MV-4-11 (cell line): ENCODE data around the gene ZNF595.
"Not testable (repeated sequence)": the region's sequence is repeated elsewhere in the genome, so short reads cannot be mapped to it uniquely, and the experiment has no call there.

Source experiments
- DNase-seq: peaks from one replicate; lab custom pipeline; 2025; lab: John Stamatoyannopoulos, UW

ZNF595 gene

DNA sequence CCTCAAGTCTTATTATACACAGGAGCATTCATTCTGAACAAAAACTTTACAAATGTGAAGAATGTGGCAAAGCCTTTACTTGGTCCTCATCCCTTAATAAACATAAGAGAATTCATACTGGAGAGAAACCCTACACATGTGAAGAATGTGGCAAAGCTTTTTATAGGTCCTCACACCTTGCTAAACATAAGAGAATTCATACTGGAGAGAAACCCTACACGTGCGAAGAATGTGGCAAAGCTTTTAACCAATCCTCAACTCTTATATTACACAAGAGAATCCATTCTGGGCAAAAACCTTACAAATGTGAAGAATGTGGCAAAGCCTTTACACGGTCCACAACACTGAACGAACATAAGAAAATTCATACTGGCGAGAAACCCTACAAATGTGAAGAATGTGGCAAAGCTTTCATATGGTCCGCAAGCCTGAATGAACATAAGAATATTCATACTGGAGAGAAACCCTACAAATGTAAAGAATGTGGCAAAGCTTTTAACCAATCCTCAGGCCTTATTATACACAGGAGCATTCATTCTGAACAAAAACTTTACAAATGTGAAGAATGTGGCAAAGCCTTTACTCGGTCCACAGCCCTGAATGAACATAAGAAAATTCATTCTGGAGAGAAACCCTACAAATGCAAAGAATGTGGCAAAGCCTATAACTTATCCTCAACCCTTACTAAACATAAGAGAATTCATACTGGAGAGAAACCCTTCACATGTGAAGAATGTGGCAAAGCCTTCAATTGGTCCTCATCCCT, 33.6 kb downstream of the ZNF595 start:
- DNase-seq, result not testable (repeated sequence)

DNA sequence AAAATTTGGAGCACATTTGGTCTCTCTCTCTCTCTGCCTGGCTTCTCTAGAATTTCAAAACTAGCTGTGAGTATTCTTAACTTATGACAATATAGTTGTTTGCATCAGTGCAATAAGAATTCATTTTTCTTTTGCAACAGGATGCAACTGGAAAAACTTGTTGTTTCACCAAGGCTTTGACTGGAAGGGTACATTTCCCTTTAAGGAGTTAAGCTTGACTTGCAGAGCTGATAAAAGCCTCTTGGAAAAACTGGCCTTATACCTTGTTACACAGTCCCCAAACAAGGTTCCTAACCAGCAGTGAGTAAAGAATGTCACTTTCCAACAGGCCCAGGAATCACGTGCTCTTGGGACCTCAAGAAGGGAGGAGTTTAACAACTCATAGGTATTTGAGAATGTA, 45.3 kb downstream of the ZNF595 start:
- DNase-seq, result no peak

DNA sequence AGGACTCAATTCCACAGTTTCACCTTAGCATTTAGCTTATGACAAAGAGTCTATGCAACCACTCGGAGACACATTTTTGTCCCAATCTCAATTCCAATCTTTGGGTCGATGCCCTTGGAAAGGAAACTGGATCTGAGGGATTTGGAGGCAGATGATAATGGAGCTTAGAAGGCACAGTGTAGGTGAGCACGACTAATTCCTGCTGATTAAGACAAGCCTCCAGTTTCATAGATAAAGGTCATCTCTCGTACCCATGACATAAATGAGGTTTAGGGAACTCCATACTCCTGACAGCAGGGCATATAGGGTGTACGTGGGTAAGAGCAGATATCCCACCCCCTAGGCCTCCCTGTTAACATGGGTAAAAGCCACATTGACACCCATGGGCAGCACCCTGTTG, 46.7 kb downstream of the ZNF595 start:
- no peak for DNase-seq

DNA sequence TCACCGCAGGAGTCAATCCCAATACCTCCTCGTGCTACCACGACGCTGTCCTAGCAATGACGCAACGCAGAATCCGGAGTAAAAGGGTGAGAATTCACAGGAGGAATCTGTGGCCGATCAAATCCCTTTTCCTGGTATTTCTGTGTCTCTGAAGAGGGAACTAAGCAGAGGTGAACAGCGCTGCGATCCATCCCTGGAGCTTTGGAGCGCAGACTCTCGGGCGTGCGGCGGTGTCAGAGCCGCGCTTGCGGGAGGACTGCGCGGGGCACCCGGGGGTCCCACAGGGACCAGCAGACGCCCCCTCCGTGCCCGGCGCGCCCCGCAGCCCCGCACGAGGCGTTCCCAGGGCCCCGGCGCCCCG, 53.9 kb downstream of the ZNF595 start:
- DNase-seq, result no peak

DNA sequence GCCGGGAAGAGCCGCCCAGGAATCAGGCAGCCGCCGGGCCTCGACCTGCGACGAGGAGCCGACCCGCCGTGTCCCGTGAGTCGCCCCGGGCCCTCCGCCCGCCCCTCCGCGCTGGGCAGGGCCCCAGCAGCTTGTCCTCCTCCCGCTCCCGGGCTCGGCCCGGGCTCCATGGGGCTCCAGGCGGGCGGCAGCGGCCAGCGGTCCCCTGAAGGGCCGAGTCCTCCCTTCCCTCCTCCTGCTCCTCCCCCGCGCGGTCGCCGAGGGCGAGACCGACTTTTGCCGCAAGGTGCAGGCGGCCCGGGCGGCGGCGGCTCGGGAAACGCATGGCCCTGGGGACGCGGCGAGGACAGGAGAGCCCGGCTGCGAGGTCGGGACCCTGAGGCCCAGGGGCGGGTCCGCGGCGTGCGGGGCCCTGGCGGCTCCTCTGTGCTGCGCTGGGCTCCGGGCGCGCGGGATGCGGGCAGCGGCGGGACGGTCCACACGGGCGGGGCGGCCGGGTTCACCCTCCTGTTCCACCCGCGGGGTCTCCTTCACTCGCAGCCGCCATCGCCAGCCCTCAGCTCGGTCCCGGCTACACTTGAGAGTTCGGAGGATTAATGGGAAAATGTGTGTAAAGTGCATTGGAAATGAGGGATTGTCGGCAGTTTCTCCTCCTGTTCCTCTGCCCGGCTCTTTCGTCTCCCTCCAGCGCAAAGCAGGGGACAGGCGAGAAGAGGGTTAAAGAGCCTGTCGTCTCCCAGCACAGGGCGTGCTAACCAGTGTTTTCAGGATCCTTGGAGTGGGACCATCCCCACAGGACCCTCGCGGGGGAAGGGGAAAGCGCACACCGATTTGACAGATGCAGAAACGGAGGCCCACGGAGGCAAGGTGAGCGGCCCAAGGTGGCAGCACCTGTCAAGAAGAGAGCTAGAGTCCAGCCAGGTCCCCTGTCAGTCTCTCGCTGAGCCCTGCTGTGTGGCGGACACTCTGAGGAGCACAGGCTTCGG, 54.6 kb downstream of the ZNF595 start:
- no peak for DNase-seq

DNA sequence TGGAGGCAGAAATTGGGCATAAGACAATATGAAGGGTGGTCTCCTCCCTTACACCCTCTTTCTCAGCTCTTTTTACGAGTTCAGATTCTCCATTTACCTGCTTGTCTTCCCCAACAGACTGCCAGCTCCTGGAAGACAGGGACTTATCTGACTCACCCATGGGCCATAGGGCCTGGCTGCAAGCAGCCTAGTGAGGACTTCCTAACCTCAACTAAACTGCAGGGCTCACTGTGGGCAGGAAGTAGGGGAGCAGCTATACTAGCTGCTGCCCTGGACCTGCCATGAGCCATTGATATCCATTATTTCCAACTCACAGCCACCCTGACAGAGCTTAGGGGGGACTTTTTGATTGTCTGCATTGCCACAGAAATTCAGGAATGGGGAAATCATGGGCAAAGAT, 59.6 kb downstream of the ZNF595 start:
- no peak for DNase-seq

DNA sequence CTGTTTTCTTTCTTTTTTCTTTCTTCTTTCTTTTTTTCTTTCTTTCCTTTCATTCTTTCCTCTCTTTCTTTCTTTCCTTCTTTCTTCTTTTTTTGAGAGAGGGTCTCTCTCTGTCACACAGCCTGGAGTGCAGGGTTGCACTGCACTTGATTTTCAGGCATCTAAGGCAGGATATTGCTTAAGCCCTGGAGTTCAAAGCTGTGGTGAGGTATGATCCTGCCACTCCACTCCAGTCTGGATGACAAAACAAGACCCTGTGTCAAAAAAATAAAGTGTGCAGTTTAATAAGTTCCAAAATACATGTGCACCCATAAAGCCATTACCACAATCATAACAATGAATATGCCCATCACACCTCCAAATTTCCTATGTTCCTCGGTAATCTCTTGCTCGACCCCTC, 60.6 kb downstream of the ZNF595 start:
- DNase-seq, result peak; percentile 36

DNA sequence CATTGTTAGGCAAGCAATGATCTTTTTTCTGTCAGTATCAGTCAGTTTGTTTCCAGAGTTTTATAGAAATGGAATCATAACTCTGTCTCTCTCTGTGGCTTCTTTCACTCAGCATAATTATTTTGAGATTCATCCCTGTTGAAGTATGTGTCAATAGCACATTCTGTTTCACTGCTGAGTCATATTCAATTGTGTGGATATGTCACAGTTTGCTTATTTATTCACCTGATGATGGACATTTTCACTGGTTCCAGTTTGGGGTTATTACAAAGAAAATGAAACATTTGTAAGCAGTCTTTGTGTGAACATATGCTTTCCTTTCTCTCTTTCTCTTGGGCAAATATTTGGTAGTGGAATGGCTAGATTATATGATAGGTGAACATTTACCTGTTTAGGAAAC, 61.0 kb downstream of the ZNF595 start:
- no peak for DNase-seq

DNA sequence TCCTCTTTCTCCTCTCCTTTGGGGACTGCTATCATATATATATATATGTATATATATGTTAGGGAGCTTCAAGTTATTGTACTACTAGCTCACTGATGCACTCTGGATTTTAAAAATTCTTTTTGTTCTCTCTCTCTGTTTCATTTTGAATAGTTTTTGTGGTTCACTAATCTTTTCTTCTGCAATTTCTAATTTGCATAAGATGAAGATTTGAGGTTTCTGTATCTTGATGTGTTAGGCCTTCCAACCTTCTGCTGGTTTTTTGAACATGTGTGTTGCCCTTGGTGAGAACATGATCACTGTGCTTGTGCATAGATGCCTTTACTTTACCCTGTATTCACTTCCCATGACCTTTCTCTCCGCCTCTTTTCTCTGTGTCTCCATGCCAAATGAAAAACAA, 63.4 kb downstream of the ZNF595 start:
- peak; percentile 72 for DNase-seq

DNA sequence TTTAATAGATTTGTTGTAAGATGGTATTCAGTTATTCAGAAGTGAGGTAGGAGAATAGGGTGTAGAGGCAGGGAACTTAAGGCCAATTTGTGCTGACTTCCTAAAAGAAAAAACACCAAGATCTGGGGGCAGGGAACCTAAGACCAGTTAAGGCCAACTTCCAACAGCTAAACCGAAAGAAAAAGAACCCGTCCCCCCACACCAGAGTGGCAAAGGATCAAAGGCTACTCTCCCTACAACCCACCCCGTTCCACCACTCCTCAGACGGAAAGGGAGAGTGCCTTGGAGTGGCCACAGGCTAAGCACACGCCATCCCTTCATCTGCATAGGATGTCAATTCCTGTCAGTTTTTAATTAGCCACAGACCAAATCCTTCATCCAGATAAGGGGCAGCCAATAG, 67.5 kb downstream of the ZNF595 start:
- no peak for DNase-seq

DNA sequence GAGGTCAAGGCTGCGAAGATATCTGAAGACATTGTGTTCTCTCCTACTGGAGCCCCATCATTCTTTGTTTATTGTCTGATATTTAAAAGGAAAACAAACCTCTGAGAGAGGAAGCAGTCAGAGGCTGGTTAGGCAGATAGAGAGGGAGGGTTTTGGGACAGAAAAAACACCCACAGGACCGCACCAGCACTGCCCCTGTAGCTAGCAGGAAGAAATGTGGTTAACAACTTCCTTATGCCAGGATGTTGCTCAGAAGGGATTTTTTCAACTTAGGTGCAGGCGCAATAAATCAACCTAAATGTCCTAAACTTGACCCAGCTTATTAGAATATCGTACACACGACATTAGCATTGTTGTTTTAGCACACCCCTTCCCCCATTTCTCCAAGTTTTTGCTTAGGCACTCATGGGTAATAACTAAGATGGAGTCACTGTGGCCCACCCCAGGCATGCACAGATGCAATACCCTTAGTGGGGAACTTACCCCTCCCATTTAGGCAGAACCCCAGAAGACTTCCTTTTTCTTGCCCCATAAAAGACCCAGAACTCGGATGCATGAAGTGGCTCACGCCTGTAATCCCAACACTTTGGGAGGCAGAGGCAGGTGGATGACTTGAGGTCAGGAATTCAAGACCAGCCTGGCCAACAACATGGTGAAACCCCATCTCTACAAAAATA, 68.4 kb downstream of the ZNF595 start:
- DNase-seq, result peak; percentile 93

DNA sequence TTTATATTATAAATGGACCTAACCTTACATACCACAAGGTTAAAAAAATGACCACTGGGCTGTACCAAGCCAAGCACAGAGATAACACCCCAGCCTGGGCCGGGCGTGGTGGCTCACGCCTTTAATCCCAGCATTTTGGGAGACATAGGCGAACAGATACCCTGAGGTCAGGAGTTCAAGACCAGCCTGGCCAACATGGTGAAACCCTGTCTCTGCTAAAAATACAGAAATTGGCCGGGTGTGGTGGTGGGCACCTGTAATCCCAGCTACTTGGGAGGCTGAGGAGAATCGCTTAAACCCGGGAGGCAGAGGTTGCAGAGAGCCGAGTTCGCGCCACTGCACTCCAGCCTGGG, 70.8 kb downstream of the ZNF595 start:
- DNase-seq, result not testable (repeated sequence)

DNA sequence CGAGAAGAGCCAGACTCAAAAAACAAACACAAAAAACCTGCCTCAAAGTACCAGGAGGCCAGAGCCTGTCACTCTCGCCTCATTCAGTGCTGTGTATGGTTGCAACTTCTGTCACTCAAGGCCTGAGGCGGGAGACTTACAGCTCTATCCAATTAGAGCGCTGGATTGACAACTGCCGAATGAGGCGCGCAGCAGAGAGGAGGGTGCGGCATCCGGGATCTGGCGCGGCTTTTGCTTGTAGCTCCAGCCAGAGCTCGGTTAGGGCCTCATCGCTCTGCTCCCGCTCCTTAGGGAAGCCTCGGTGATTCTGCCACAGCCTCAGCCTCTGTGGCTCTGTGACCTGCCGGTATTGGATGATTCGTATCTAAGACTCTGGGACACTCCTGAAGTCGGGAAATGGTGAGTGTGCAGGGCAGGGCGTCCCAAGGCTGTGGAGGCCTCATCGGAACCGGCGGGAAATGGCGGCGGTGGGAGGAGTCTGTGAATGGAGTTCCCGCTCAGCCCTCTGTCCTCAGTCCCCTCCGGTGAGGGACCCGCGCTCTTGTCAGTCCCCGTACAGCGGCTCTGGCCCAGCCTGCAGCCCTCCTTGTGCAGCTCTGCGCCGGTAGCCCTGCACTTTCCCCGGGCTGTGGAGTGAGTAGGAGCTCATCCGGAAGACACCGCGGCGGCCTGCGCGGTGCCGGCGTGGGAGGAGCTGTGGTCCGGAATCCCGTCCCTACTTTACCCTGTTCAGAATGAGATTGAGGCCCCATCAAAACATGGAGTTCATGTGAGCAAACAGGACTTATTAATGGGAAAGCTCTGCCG, 71.4 kb downstream of the ZNF595 start, which contains the start of gene ZNF718:
TSS of gene ZNF718 (plus strand) at position 227 of the 807 bp plus-strand sequence. CDS start at position 397, 170 bp downstream.
- peak; percentile 97 for DNase-seq

DNA sequence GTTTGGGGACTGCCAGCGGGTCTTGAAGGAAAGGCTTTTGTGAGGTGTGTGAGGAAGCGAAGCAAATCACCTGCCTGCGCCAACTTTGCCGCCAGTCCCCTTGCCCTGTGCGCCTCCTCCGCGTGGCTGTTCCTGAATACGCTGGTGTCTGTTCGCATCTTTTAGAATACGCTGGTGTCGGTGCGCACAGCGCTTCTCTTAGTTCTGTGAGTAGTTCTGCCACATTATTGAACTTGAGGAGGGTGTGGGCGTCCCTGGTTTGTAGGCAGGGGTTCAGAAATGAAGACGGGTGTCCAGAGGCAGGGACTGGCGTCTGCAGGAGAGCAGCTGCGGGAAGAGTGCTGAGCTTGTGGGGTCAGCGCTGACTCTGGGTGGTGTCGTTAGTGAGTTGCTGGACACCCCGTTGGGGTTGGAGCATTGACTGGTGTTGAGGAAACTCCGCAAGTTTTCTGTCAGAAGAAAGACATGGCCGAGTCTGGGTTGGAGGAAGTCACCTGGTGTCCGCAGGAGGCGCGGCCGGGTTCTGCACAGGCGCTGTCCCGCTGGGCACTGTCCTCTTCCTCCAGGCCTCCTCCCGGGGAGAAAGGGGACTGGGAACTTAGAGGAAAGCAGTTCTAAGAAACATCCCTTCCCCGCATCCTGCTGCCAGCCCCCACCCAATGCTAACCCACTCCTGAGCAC, 72.1 kb downstream of the ZNF595 start:
- DNase-seq, result peak; percentile 45

DNA sequence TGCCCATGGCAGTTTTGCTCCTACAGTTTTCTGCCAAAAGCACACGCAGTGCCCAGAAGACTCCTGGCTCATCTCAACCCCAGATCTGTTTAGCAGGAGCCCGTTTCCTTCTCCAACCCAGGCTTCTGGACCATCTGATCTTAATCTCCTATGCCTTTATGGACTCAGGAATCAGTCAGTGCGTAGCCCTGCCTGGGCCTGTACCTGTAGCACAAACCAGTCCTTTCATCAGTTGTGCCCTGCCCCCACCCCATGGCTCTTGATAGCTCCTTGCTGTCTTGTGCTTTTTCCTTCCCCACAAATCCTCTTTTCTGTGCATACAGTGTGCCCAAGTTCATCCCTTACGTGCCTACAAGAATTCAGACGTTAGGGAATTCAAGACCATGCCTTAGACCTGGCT, 72.7 kb downstream of the ZNF595 start:
- DNase-seq, result no peak

DNA sequence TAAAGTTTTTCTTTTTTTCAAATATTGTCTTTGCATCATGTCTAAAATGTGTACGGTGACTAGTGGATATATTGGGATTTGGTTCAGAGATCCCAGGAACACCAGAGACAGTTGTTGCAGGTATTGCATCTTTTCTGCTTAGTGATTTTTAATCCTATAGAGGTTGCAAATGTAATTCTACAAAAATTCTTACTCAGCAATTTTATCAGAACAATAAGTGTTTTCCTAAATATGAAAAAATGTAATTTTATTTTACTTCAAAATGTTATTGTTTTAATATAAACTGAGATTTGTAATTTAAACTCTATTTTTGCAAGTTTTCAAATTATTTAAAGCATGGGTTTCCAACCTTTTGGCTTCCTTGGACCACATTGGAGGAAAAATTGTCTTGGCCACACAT, 79.4 kb downstream of the ZNF595 start:
- no peak for DNase-seq
